NCI-H524 treated with DMSO at 0.1 percent for 48 hours (cell line): Measurements from ENCODE around the gene NPHP4.
"Not testable (repeated sequence)": the region's sequence is repeated elsewhere in the genome, so short reads cannot be mapped to it uniquely, and the experiment has no call there.

Experiments used
- DNase-seq: peaks from one replicate; lab custom pipeline; 2025; lab: John Stamatoyannopoulos, UW

The NPHP4 gene

GRCh38 chr1:6023346-6023745, 31.1 kb upstream of the NPHP4 start:
- DNase-seq = no peak

- no peak for DNase-seq
Measured at GRCh38 chr1:6022193-6022592, 30.0 kb upstream of the NPHP4 start.

- no peak for DNase-seq
Measured at GRCh38 chr1:6019166-6019845, 27.1 kb upstream of the NPHP4 start.

GRCh38 chr1:6017654-6018053, 25.4 kb upstream of the NPHP4 start:
- not testable (repeated sequence) for DNase-seq

- DNase-seq = no peak
Measured at GRCh38 chr1:6016191-6016865, 24.1 kb upstream of the NPHP4 start.

- no peak for DNase-seq
Measured at GRCh38 chr1:6014130-6014999, 22.1 kb upstream of the NPHP4 start.

GRCh38 chr1:6013491-6013890, 21.3 kb upstream of the NPHP4 start:
- DNase-seq = no peak

GRCh38 chr1:6012529-6013318, 20.5 kb upstream of the NPHP4 start:
- DNase-seq = no peak

GRCh38 chr1:6011946-6012258, 19.7 kb upstream of the NPHP4 start:
- DNase-seq = no peak

- DNase-seq = no peak
Measured at GRCh38 chr1:6011161-6011945, 19.1 kb upstream of the NPHP4 start.

GRCh38 chr1:6010554-6010953, 18.3 kb upstream of the NPHP4 start:
- DNase-seq = no peak

- DNase-seq = no peak
Measured at GRCh38 chr1:6009120-6010040, 17.2 kb upstream of the NPHP4 start.

GRCh38 chr1:6008696-6009095, 16.5 kb upstream of the NPHP4 start:
- no peak for DNase-seq

GRCh38 chr1:6008084-6008415, 15.8 kb upstream of the NPHP4 start:
- DNase-seq = no peak

- DNase-seq = no peak
Measured at GRCh38 chr1:6007318-6008083, 15.3 kb upstream of the NPHP4 start.

GRCh38 chr1:6006882-6007281, 14.7 kb upstream of the NPHP4 start:
- no peak for DNase-seq

- no peak for DNase-seq
Measured at GRCh38 chr1:6005276-6005917, 13.2 kb upstream of the NPHP4 start.

- DNase-seq = no peak
Measured at GRCh38 chr1:6004412-6005123, 12.3 kb upstream of the NPHP4 start.
